HepG2 (cell line): ENCODE measurements around the gene LYSMD2. TPM values are rescaled to one million over a fixed set of nuclear protein-coding genes. Genes with fewer than 3 reads are reported as not detected.

ENCODE experiments used
- CREB3 ChIP-seq: sonication (generic); formaldehyde crosslinking; IDR thresholded peaks from 2 replicates; pipeline ENCODE4 v1.5.0; 2020; ENCODE audit warnings: missing genetic modification reagents
- CREBL2 ChIP-seq: sonication (generic); formaldehyde crosslinking; IDR thresholded peaks from 2 replicates; pipeline ENCODE4 v1.8.1; 2023; ENCODE audit warnings: missing genetic modification reagents, mild to moderate bottlenecking, borderline replicate concordance
- IRF9 ChIP-seq: sonication (generic); formaldehyde crosslinking; IDR thresholded peaks from 2 replicates; pipeline ENCODE4 v1.8.0; 2022; ENCODE audit warnings: missing genetic modification reagents, mild to moderate bottlenecking, borderline replicate concordance
- MBD4 ChIP-seq: IDR thresholded peaks from 2 replicates; pipeline ENCODE4 v1.6.1; 2012; ENCODE audit warnings: low read length, inconsistent platforms, borderline replicate concordance
- MXD4 ChIP-seq: IDR thresholded peaks from 2 replicates; pipeline ENCODE4 v1.6.1; 2016; ENCODE audit warnings: mild to moderate bottlenecking, missing biosample characterization, missing genetic modification reagents
- PREB ChIP-seq: sonication (generic); formaldehyde crosslinking; IDR thresholded peaks from 2 replicates; pipeline ENCODE4 v1.4.0; 2020; ENCODE audit warnings: missing genetic modification reagents
- SRY ChIP-seq: sonication (generic); formaldehyde crosslinking; IDR thresholded peaks from 2 replicates; pipeline ENCODE4 v1.8.0; 2022; ENCODE audit warnings: mild to moderate bottlenecking, missing genetic modification reagents
- STAT6 ChIP-seq: sonication (generic); formaldehyde crosslinking; IDR thresholded peaks from 2 replicates; pipeline ENCODE4 v1.4.0; 2020; ENCODE audit warnings: missing genetic modification reagents, mild to moderate bottlenecking, borderline replicate concordance
- TERF1 ChIP-seq: sonication (generic); formaldehyde crosslinking; IDR thresholded peaks from 2 replicates; pipeline ENCODE4 v1.8.0; 2022; ENCODE audit warnings: mild to moderate bottlenecking, missing genetic modification reagents, moderate library complexity
- THAP9 ChIP-seq: sonication (generic); formaldehyde crosslinking; IDR thresholded peaks from 2 replicates; pipeline ENCODE4; 2020; ENCODE audit warnings: missing genetic modification reagents, mild to moderate bottlenecking, borderline replicate concordance
- ZNF10 ChIP-seq: sonication (generic); formaldehyde crosslinking; IDR thresholded peaks from 2 replicates; pipeline ENCODE4 v1.4.0; 2020; ENCODE audit warnings: mild to moderate bottlenecking, low read depth, missing genetic modification reagents, borderline replicate concordance
- ZNF275 ChIP-seq: sonication (generic); formaldehyde crosslinking; IDR thresholded peaks from 2 replicates; pipeline ENCODE4 v1.8.0; 2022; ENCODE audit warnings: missing genetic modification reagents, mild to moderate bottlenecking, inconsistent platforms, borderline replicate concordance
- ZNF468 ChIP-seq: sonication (generic); formaldehyde crosslinking; IDR thresholded peaks from 2 replicates; pipeline ENCODE4 v1.8.0; 2022; ENCODE audit warnings: mild to moderate bottlenecking, moderate library complexity, missing genetic modification reagents
- ZNF547 ChIP-seq: sonication (generic); formaldehyde crosslinking; IDR thresholded peaks from 2 replicates; pipeline ENCODE4 v1.5.1; 2020; ENCODE audit warnings: mild to moderate bottlenecking, missing genetic modification reagents
- ZNF768 ChIP-seq: sonication (generic); formaldehyde crosslinking; IDR thresholded peaks from 2 replicates; pipeline ENCODE4 v1.4.0; 2020; ENCODE audit warnings: missing genetic modification reagents
- ZNF790 ChIP-seq: sonication (generic); formaldehyde crosslinking; IDR thresholded peaks from 2 replicates; pipeline ENCODE4 v1.8.0; 2022; ENCODE audit warnings: missing genetic modification reagents, mild to moderate bottlenecking, borderline replicate concordance
- polyA plus RNA-seq, 8 experiments: library from polyadenylated mRNA; depleted of rRNA in 3 of 8; stranded (reverse) in 7 of 8; unstranded in 1 of 8; fragments of >200 nt; fragmentation: Illumina TruSeq in 4 of 8; extraction: Trizol in 4 of 8; gene quantifications; 2 replicates each; pipeline versions ENCODE4 v1.2.1 to v1.2.3, GENCODE V29; 2011 to 2016; ENCODE audit warnings: low read depth in 4 of 8, missing spikeins in 1 of 8, mixed read lengths in 1 of 8; ENCODE audit not compliant: insufficient read depth in 1 of 8
- total RNA-seq, 5 experiments: library from RNA; depleted of rRNA; stranded (reverse); fragments of >200 nt; fragmentation: Illumina TruSeq; extraction: Trizol; gene quantifications; 2 replicates each; pipeline ENCODE4 v1.2.3, GENCODE V29; 2016; ENCODE audit warnings: low read depth in 1 of 5

Gene LYSMD2
- total and polyA plus RNA-seq, 2 of the 13 experiments (the other 11 are each of a cell fraction or from before 2014, with no cell fraction given) = 0.05 to 0.27 TPM

GRCh38 chr15:51736751-51737521 lies 519 bp downstream of the LYSMD2 start (continued):
- TF ChIP-seq TERF1 (CRISPR knock-in tag) (no peak), ZNF790 (no peak), IRF9 (CRISPR knock-in tag) (no peak), ZNF768 (CRISPR knock-in tag) (no peak), MBD4 (no peak), STAT6 (CRISPR knock-in tag) (no peak), CREB3 (no peak), ZNF275 (CRISPR knock-in tag) (no peak), ZNF10 (CRISPR knock-in tag) (no peak), ZNF547 (CRISPR knock-in tag) (no peak), ZNF468 (CRISPR knock-in tag) (no peak), THAP9 (CRISPR knock-in tag) (no peak), SRY (no peak; the same call in 1 of the 2 replicates), MXD4 (CRISPR knock-in tag) (no peak), CREBL2 (CRISPR knock-in tag) (no peak), PREB (CRISPR knock-in tag) (no peak)
